CD14-positive monocyte (primary cell): ENCODE data around the gene CDC16. TPM values are rescaled to one million over a fixed set of nuclear protein-coding genes. Genes with fewer than 3 reads are reported as not detected.

ENCODE experiments used
- DNase-seq, 3 donors: peaks; one replicate each; pipeline ENCODE4 v3.0.0-alpha.2; 2011 to 2022
- H2AFZ ChIP-seq: 2 replicates; pipeline ENCODE4 v1.6.0; 2012; ENCODE audit warnings: mild to moderate bottlenecking, low read depth, low read length, inconsistent platforms; ENCODE audit not compliant: insufficient read depth, poor library complexity, severe bottlenecking
- H3K27ac ChIP-seq, 2 donors: 1 replicate in 1 of 2; 2 replicates in 1 of 2; pipeline ENCODE4 v1.5.1; 2012 to 2013; ENCODE audit warnings: low read length in 2 of 2, control low read depth in 1 of 2, inconsistent platforms in 1 of 2, low read depth in 1 of 2, mild to moderate bottlenecking in 1 of 2
- H3K27me3 ChIP-seq, 2 donors: one replicate each; pipeline versions ENCODE4 v1.6.0 to v1.6.1; 2011 to 2013; ENCODE audit warnings: low read length in 2 of 2; ENCODE audit not compliant: control insufficient read depth in 2 of 2, insufficient read depth in 2 of 2
- H3K36me3 ChIP-seq, 2 donors: replicated peaks in 1 of 2; 1 replicate in 1 of 2; 2 replicates in 1 of 2; pipeline versions ENCODE4 v1.5.1 to v1.6.1; 2012 to 2013; ENCODE audit warnings: low read length in 2 of 2, control low read depth in 1 of 2, inconsistent platforms in 1 of 2, mild to moderate bottlenecking in 1 of 2; ENCODE audit not compliant: insufficient read depth in 2 of 2, control insufficient read depth in 1 of 2
- H3K4me1 ChIP-seq, 2 donors: 1 replicate in 1 of 2; 2 replicates in 1 of 2; pipeline versions ENCODE4 v1.5.1 to v1.6.1; 2012 to 2013; ENCODE audit warnings: low read length in 2 of 2, control low read depth in 1 of 2, inconsistent platforms in 1 of 2, mild to moderate bottlenecking in 1 of 2, moderate library complexity in 1 of 2; ENCODE audit not compliant: insufficient read depth in 2 of 2, control insufficient read depth in 1 of 2
- H3K4me2 ChIP-seq: replicated peaks from 2 replicates; pipeline ENCODE3; 2012; ENCODE audit warnings: low read length, moderate library complexity, mild to moderate bottlenecking; ENCODE audit not compliant: poor library complexity, severe bottlenecking; ENCODE audit errors: extremely low read depth
- H3K4me3 ChIP-seq, 3 experiments: fragments of 200-600 bp in 1 of 3; sonication (generic) in 1 of 3; replicated peaks in 1 of 3; 1 replicate in 2 of 3; 2 replicates in 1 of 3; pipeline ENCODE4 v1.5.1; 2011 to 2013; ENCODE audit warnings: low read length in 3 of 3, mild to moderate bottlenecking in 3 of 3, control low read depth in 2 of 3, low read depth in 2 of 3, inconsistent platforms in 1 of 3, moderate library complexity in 1 of 3
- H3K79me2 ChIP-seq: 2 replicates; pipeline ENCODE4 v1.6.0; 2012; ENCODE audit warnings: mild to moderate bottlenecking, control low read depth, inconsistent platforms, low read length, moderate library complexity; ENCODE audit not compliant: insufficient read depth
- H3K9ac ChIP-seq: 2 replicates; pipeline ENCODE4 v1.6.0; 2017; ENCODE audit warnings: low read length, mild to moderate bottlenecking; ENCODE audit not compliant: insufficient read depth, poor library complexity, severe bottlenecking
- H3K9me3 ChIP-seq, 2 donors: replicated peaks in 1 of 2; 1 replicate in 1 of 2; 2 replicates in 1 of 2; pipeline versions ENCODE4 v1.5.1 to v1.6.1; 2012 to 2013; ENCODE audit warnings: low read length in 2 of 2, control low read depth in 1 of 2; ENCODE audit not compliant: control insufficient read depth in 1 of 2, insufficient read depth in 1 of 2
- H4K20me1 ChIP-seq: 2 replicates; pipeline ENCODE4 v1.6.0; 2012; ENCODE audit warnings: mild to moderate bottlenecking, low read length, control low read depth, moderate library complexity; ENCODE audit not compliant: insufficient read depth
- H3K27ac Mint-ChIP-seq, 7 donors: one replicate each; pipeline ENCODE4 v1.8.0; 2020; ENCODE audit warnings: mild to moderate bottlenecking in 7 of 7, mixed read lengths in 7 of 7, moderate library complexity in 6 of 7, inconsistent platforms in 2 of 7
- H3K27me3 Mint-ChIP-seq, 3 donors: one replicate each; pipeline ENCODE4 v1.8.0; 2021 to 2022; ENCODE audit warnings: low read depth in 3 of 3, mild to moderate bottlenecking in 3 of 3, mixed read lengths in 3 of 3, moderate library complexity in 3 of 3, inconsistent platforms in 1 of 3
- H3K36me3 Mint-ChIP-seq, 2 donors: one replicate each; pipeline ENCODE4 v1.8.0; 2020; ENCODE audit warnings: mixed read lengths in 2 of 2, inconsistent platforms in 1 of 2, mild to moderate bottlenecking in 1 of 2
- H3K4me1 Mint-ChIP-seq: one replicate; pipeline ENCODE4 v1.8.0; 2020; ENCODE audit warnings: mild to moderate bottlenecking, mixed read lengths
- H3K4me3 Mint-ChIP-seq, 2 donors: one replicate each; pipeline ENCODE4 v1.8.0; 2020; ENCODE audit warnings: mild to moderate bottlenecking in 2 of 2, mixed read lengths in 2 of 2, moderate library complexity in 1 of 2
- H3K9me3 Mint-ChIP-seq, 7 donors: one replicate each; pipeline ENCODE4 v1.8.0; 2020 to 2022; ENCODE audit warnings: mixed read lengths in 7 of 7, mild to moderate bottlenecking in 6 of 7, moderate library complexity in 6 of 7, inconsistent platforms in 2 of 7
- WGBS: methylation state at CpG from one replicate; pipeline ENCODE4 v1.1.5; 2013; ENCODE audit warnings: missing lambda C conversion rate; ENCODE audit not compliant: insufficient coverage; 5-methylcytosine and 5-hydroxymethylcytosine counted together
- intact Hi-C, 2 donors: fragments of 100-400 bp; cut with micrococcal nuclease; formaldehyde crosslinking; loops; one replicate each; pipeline versions ENCODE4 v1.15.0 to v1.15.1; 2023
- polyA plus RNA-seq, 3 donors: library from polyadenylated mRNA; depleted of rRNA in 1 of 3; unstranded in 2 of 3; stranded (reverse) in 1 of 3; fragments of 300-500 nt in 2 of 3; fragments of >200 nt in 1 of 3; fragmentation: Illumina TruSeq in 2 of 3; gene quantifications; 1 replicate in 2 of 3; 2 replicates in 1 of 3; pipeline ENCODE4 v1.2.3, GENCODE V29; 2012 to 2021
- TF ChIP-seq, protein P1 (sequence below): fragments of 200-600 bp; IDR thresholded peaks from one replicate; pipeline ENCODE4 v1.8.0; 2022; ENCODE audit warnings: antibody characterized with exemption, mild to moderate bottlenecking

Gene CDC16
- polyA plus RNA-seq, 3 donors: 15.6 to 72.1 (median 21.1) TPM

DNA sequence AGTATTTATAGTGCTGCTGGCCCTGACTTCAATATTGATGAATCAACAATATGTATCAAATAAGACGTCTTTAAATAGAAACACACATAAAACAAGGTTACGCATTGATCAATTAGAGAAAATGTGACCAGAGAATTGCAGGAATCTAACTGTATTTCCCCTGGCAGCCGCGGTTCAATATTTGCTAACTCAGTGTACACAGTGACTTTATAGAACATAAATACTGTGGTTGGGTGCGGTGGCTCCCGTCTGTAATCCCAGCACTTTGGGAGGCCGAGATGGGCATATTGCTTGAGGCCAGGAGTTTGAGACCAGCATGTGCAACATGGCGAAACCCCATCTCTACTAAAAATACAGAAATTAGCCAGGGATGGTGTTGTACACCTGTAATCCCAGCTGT is 23.9 kb downstream of the CDC16 start:
- Histone ChIP-seq H3K4me3 (no peak overlapping the region), H3K4me2 (no peak overlapping the region), H3K4me1 (no peaks in the 10 kb centered on the region), H2AFZ (no peak overlapping the region), H3K9ac (no peak overlapping the region), H3K9me3 (no peaks in the 10 kb centered on the region), H4K20me1 (no peaks in the 10 kb centered on the region), H3K27ac (no peak overlapping the region), H3K27me3 (no peaks in the 10 kb centered on the region), H3K36me3 (peaks cover 81 to 100% of the 10 kb centered on the region in 2 donors), H3K79me2 (no peaks in the 10 kb centered on the region)
- DNase-seq: no peak
- intact Hi-C loops: no loop called here
- H3K4me1 Mint-ChIP-seq: peaks cover 5% of the 10 kb centered on the region
- WGBS: 100% methylated on average over 1 of the region's 8 CpGs
- H3K4me3 Mint-ChIP-seq: no peak overlapping the region
- no peak overlapping the region for H3K27ac Mint-ChIP-seq
- H3K9me3 Mint-ChIP-seq: no peaks in the 10 kb centered on the region
- H3K27me3 Mint-ChIP-seq: peaks cover 0 to 2% (median 0%) of the 10 kb centered on the region in 3 donors
- H3K36me3 Mint-ChIP-seq: peaks cover 86 to 94% of the 10 kb centered on the region in 2 donors
- TF ChIP-seq, protein P1, sequence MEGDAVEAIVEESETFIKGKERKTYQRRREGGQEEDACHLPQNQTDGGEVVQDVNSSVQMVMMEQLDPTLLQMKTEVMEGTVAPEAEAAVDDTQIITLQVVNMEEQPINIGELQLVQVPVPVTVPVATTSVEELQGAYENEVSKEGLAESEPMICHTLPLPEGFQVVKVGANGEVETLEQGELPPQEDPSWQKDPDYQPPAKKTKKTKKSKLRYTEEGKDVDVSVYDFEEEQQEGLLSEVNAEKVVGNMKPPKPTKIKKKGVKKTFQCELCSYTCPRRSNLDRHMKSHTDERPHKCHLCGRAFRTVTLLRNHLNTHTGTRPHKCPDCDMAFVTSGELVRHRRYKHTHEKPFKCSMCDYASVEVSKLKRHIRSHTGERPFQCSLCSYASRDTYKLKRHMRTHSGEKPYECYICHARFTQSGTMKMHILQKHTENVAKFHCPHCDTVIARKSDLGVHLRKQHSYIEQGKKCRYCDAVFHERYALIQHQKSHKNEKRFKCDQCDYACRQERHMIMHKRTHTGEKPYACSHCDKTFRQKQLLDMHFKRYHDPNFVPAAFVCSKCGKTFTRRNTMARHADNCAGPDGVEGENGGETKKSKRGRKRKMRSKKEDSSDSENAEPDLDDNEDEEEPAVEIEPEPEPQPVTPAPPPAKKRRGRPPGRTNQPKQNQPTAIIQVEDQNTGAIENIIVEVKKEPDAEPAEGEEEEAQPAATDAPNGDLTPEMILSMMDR: no peak

DNA sequence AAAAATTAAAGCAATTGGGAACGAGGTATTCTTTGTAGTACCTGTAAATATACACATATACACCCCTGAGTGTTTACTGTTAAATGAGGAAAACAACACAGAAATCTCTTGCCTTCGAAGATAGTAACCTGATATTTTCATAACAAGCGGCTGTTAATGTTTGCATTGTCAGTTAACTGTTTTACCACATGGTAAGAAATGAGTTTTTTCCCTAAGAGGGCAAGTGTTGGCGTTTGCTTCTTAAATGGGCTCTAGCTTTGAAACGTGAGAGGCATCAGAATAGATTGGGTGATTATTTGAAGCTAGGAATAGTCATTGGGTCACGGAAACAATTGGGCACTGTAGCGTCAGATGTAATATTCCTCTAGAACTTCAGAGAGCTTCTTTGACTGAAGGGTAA is 24.7 kb downstream of the CDC16 start:
- peaks cover 79 to 100% of the 10 kb centered on the region in 2 donors for H3K36me3 ChIP-seq
- H3K9me3 ChIP-seq: no peaks in the 10 kb centered on the region
- Mint-ChIP-seq H3K27me3 (peaks cover 0 to 2% (median 0%) of the 10 kb centered on the region in 3 donors), H3K36me3 (peaks cover 86 to 96% of the 10 kb centered on the region in 2 donors), H3K9me3 (no peaks in the 10 kb centered on the region), H3K27ac (no peak overlapping the region), H3K4me1 (peaks cover 5% of the 10 kb centered on the region), H3K4me3 (no peak overlapping the region)
- no peak overlapping the region for H3K4me2 ChIP-seq
- no peaks in the 10 kb centered on the region for H3K79me2 ChIP-seq
- WGBS: 100% methylated on average over 5 of the region's 7 CpGs
- no peak overlapping the region for H3K9ac ChIP-seq
- H4K20me1 ChIP-seq: no peaks in the 10 kb centered on the region
- intact Hi-C loops: no loop called here
- H3K4me3 ChIP-seq: no peak overlapping the region
- no peak overlapping the region for H3K27ac ChIP-seq
- H3K27me3 ChIP-seq: no peaks in the 10 kb centered on the region
- H2AFZ ChIP-seq: no peak overlapping the region
- H3K4me1 ChIP-seq: no peaks in the 10 kb centered on the region
- TF ChIP-seq, protein P1: no peak
- no peak for DNase-seq
